Measurements from ENCODE around the gene BACH1. TPM values are rescaled to one million over a fixed set of nuclear protein-coding genes. Genes with fewer than 3 reads are reported as not detected.

Gene BACH1
- total RNA-seq, 1 experiment from 2014 or later, result 26.7 TPM

- DNase-seq (ENCODE audit: low read depth, low spot score), result no peak
Measured at GRCh38 chr21:29382030-29382654, 83.4 kb downstream of the BACH1 start.

GRCh38 chr21:29384683-29385359 lies 86.1 kb downstream of the BACH1 start:
- DNase-seq (ENCODE audit: low read depth, low spot score), result peak; percentile 14
- in situ Hi-C loops (cut with HindIII; ENCODE audit: low pct_unique_long_range_greater_than_20kb, low sequenced_read_pairs), result no loop called here

More at GRCh38 chr21:29382030-29382654, 83.4 kb downstream of the BACH1 start:
- in situ Hi-C loops (cut with HindIII; ENCODE audit: low pct_unique_long_range_greater_than_20kb, low sequenced_read_pairs), result no loop called here

- in situ Hi-C loops (cut with HindIII; ENCODE audit: low pct_unique_long_range_greater_than_20kb, low sequenced_read_pairs), result no loop called here
- DNase-seq (ENCODE audit: low read depth, low spot score), result no peak
Measured at GRCh38 chr21:29385934-29386520, 87.3 kb downstream of the BACH1 start.

- in situ Hi-C loops (cut with HindIII; ENCODE audit: low pct_unique_long_range_greater_than_20kb, low sequenced_read_pairs), result no loop called here
Measured at GRCh38 chr21:29386803-29387202, 88.1 kb downstream of the BACH1 start.

GRCh38 chr21:29387598-29387997 lies 88.9 kb downstream of the BACH1 start:
- DNase-seq (ENCODE audit: low read depth, low spot score), result no peak

More at GRCh38 chr21:29386803-29387202, 88.1 kb downstream of the BACH1 start:
- no peak for DNase-seq (ENCODE audit: low read depth, low spot score)

GRCh38 chr21:29389136-29389535 lies 90.4 kb downstream of the BACH1 start:
- in situ Hi-C loops (cut with HindIII; ENCODE audit: low pct_unique_long_range_greater_than_20kb, low sequenced_read_pairs), result no loop called here
- no peak for DNase-seq (ENCODE audit: low read depth, low spot score)

More at GRCh38 chr21:29387598-29387997, 88.9 kb downstream of the BACH1 start:
- in situ Hi-C loops (cut with HindIII; ENCODE audit: low pct_unique_long_range_greater_than_20kb, low sequenced_read_pairs), result no loop called here

- no peak for DNase-seq (ENCODE audit: low read depth, low spot score)
- in situ Hi-C loops (cut with HindIII; ENCODE audit: low pct_unique_long_range_greater_than_20kb, low sequenced_read_pairs), result no loop called here
Measured at GRCh38 chr21:29390778-29391177, 92.1 kb downstream of the BACH1 start.

GRCh38 chr21:29394051-29394450 lies 95.3 kb downstream of the BACH1 start:
- in situ Hi-C loops (cut with HindIII; ENCODE audit: low pct_unique_long_range_greater_than_20kb, low sequenced_read_pairs), result no loop called here
- DNase-seq (ENCODE audit: low read depth, low spot score), result no peak

Other genes starting within 250 kb of the BACH1 start
- 224 and 234 TPM in 2 replicates for gene CCT8, start 225.3 kb upstream of the BACH1 start, total RNA-seq (2014; rRNA removed; shearing (Covaris generic))
- gene MAP3K7CL, start 168.3 kb upstream of the BACH1 start, total RNA-seq (2014; rRNA removed; shearing (Covaris generic)), result not detected in 2 replicates